HS-27A (cell line): ENCODE measurements around the gene NKAIN2.

Experiments used
- DNase-seq: peaks from one replicate; pipeline ENCODE4 v3.0.0-alpha.2; 2012; ENCODE audit warnings: low read depth, missing footprints

NKAIN2 gene

DNA sequence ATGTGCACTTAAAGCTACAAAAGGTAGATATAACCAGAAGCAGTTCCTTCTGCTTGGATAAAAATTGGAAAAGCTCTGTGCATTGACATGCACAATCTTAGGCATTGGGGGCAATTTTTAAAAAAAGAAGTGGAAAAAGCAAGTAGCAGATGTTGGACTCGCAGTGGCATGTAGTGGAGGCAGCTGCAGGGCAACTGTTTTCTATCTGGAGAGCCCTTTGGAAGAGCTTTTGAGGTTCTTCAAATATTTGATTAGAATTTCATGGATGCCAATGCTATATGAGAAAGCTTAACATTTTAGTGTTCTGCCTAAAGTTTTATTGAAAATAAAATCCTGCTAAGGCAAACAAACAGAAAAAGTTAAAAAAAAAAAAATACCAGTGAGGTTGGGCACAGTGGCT, 770.3 kb downstream of the NKAIN2 start:
- no peak for DNase-seq

DNA sequence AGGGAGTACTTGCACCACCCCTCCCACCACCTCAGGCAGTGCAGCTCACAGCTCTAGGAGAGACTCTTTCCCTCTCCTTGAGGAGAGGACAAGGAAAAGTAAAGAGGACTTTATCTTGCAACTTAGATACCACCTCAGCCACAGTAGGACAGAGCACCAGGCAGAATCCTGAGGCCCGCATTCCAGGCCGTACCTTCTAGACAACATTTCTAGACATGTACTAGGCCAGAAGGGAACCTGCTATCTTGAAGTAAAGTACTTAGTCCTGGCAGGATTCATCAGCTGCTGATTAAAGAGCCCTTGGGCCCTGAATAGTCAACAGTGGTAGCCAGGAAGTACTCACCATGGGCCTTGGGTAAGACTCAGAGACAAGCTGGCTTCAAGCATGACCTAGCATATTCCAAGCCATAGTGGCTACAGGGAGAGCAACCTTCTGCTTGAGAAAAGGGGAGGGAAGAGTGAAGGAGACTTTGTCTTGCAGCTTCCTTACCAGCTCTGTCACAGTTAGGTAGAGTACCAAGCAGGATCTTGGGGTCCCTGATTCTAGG, 774.1 kb downstream of the NKAIN2 start:
- no peak for DNase-seq

DNA sequence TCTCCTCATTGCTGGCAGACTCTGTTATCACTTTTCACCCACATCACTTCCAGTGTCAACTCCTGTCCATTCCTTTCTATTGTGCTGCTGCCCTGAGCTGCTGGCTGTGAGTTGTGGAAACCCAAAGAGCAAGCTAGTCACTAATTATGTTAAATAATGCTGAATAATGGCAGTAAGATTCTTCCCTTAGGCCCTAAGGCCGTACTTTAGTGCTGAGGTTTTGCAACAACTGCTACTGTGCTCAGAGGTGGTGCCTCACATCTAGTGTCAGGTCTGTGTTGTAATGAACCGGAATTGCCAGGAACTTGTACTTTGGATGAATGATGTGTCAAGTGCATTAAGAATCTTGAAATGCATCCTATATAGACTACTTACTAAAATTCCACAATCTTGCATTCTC, 786.3 kb downstream of the NKAIN2 start:
- no peak for DNase-seq

DNA sequence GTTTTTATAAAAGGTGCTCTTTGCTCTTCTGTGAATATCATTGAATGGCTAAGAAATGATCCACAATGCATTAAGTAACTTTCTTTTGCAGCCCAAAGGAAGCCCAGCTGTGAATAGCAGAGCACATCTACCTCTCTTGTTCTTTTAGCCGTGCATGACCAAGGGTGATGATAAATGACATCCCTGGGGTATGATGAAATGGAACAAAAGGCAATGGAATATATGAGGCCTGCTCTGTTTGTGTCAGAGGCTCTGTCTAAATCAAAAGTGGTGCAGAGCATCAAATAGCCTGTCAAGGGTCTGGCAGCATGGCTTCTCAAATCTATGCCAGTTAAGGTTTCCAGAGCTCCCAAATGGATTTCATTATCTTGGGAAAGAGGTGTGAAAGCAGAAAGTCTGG, 796.0 kb downstream of the NKAIN2 start:
- no peak for DNase-seq

DNA sequence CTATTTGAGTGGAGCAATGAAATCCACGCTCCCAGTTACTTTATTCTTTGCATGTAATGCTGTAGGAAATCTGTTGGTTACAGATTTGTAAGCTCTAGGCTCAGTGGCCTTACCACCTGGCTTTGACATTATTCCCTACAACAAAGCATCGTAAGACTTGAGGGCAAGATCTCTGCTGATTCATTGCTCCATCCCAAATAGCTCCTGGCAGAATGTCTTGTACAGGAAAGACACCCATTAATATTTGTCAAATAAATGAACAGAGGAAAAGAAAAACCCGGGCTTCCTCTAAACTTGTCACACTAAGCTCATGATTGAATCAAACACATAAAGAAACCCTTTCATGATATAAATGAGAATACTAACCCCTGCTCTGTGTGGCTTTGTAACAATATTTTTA, 801.1 kb downstream of the NKAIN2 start:
- no peak for DNase-seq

DNA sequence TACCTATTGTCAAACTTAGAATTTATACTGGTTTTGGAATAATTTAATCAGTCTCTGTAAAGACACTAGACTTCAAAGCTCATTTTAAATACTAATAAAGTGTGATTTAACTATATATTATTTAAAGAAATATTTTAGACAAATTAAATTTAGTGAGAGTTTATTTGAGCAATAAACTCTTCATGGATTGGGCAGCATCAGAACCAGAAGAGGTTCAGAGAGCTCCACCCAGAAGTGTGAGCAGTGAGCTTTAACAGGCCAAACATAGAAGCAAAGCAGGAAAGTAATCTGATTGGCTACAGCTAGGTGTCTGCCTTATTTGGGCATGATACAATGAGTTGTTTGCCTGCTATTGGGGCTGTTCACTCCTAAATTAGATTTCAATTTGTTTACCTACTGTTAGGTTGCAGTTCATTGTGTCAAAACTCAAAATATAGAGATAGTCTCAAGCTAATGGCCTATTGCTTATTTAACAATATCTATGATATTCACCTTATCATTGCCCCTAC, 803.5 kb downstream of the NKAIN2 start:
- no peak for DNase-seq

DNA sequence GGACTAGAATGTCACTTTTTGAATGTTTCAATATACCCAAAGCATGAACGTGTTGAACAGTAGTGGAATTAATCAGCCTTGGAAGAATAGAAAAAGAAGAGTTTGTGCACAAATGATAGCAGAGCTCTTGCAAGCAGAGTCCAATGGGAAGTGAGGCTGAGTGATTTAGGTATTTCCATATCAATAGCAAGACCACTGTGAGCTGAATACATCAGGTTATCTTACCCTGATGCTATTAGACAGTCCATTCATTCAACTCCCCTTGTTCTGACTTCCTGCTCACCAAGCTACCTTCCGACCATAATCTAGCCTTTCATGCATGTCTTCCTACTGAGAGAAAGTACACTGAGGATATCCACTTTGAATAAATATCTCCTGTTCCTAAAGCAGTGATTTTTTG, 809.4 kb downstream of the NKAIN2 start:
- no peak for DNase-seq

DNA sequence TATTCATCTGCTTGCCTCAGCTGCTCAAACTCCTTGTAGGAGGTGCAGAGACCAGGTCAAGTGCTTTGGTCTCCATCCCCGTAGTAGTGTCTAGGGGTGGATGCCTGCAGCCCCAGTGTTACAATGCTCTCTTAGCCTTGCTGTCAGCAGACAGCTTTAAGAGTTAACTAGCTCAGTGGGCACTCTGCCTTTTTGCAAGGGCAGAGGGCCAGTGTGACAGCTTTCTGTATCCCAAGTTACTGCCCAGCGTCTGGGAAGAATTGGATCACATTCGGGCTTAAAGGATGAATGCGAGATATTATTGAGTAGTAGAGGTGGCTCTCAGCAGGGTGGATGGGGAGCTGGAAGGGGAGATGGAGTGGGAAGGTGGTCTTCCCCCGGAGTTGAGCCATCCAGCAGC, 818.7 kb downstream of the NKAIN2 start:
- DNase-seq, result no peak

DNA sequence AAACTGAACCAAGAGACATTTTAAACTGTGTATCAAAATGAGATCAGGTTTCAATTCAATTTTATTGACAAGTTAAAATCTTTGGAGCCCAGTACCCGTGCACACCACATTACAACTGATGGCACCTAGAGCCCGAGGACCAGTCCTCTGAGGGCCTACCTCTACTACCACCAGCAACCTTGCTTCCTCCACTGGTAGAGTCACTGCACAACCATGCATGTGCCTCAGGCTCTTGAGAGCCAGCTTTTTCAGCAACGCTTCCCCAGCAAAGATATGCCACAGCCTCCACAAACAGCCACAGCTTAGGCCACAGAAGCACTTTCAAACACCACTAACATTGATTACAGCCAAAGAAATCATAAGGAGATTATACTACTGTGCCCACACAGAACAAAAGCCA, 830.0 kb downstream of the NKAIN2 start:
- no peak for DNase-seq

DNA sequence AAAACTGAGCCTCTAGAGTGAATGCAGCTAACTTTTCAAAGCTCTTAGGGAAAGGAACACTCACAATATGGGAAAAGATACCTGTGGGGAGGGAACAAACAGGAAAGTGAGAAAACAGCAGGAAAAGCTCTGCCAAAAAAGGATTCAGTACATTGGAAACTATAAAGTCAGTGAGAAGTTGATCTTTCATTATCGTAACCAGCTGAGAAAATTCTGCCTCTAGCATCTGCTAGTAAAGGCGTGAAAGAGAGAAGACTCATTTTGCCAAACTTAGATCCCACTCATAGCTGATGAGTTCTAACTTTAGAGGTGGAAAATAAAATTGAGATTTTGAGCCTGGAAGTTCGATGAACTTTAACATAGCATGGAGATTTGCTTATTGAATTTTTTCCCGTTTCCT, 836.8 kb downstream of the NKAIN2 start:
- no peak for DNase-seq

DNA sequence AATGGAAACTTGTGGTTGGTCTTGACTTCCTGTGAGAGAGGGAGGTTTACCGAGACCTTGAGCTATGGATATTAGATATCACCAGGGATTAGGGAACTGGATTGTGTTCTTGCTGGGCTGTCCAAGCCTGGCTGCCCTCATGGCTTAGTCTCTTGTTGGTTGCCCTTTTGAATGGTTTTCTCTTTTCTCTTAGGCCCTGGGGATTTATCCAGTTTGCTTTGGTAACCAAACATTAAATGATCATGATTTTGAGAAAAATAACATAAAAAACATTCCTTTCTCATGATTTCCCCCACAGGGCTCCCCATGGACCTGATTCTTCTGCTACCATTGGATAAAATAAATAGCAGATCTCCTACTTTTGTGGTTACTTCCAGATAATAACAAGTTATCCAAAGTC, 852.2 kb downstream of the NKAIN2 start:
- DNase-seq, result no peak

DNA sequence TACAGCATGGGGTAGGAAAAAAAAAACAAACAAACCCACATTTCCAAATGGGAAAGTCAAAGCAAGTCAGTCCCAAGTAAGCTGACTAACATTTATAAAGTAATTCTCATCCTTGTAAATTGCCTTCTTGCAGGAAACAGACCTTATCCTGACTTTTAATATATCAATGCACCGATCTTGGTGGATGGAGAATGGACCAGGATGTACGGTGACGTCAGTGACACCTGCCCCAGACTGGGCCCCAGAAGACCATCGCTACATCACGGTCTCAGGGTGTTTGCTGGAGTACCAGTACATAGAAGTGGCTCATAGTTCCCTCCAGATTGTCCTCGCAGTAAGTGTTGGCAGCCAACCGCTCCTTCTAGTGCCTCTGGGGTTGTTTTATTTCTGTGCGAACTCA, 854.4 kb downstream of the NKAIN2 start:
- no peak for DNase-seq

DNA sequence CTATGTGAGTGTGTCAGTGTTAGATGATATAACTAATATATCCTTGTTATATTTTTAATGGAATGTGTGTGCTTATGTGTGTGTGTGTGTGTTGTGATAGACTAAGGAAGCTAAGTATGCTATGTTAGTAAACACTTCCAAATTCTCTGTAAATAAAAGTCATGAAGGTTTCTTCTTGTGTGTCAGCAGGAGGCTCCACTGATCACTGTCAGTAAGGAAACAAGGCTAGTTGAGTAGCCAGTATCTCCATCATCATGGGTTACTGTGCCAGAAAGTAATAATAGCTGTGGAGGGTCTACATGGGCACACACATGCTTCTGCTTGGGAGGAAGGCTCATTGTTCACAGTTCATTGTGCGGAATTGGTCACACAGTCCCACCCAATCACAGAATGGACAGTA, 855.8 kb downstream of the NKAIN2 start:
- DNase-seq, result no peak

DNA sequence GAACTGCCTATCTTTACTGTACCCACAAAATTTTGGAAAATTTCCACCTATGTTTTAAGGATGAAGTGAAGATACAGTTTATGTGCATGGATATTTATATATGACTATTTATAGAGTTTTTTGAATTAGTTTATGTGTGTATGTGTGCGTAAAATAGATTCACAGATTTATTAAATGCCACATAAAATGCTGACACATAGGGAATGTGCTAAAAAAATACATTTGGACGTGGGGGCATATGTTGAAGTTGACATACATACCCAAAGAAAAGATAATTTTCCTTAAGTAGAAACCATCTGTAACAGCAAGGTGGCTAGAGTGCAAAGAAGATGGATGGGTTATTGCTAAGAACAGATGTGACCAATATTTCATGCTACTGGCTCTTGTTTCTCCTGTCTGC, 856.5 kb downstream of the NKAIN2 start:
- no peak for DNase-seq

DNA sequence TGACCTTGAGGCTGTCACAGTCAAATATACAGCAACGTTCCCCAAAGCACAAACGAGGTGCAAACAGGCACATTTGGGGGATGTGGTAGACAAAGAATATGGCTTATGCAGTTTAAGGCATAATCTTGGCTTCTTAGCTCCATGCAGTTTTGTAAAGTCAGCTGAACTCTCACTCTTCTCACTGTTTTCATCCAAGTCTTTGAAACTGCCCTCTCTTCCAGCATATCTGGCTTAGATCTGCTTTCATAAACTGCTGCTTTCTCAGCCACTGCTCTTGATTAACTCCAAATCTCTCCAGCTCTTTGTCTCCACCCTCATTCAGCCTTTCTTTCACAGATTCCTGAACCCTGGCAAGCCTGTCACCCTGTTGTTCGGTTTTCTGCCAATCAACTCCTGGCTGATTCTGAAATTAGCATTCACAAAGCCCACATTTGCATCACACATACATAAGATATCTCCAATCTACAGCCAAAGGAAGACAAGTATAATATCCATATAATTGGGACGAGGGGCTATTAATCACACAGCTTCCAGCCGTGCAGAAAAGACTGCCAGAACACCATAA, 857.5 kb downstream of the NKAIN2 start:
- DNase-seq, result no peak

DNA sequence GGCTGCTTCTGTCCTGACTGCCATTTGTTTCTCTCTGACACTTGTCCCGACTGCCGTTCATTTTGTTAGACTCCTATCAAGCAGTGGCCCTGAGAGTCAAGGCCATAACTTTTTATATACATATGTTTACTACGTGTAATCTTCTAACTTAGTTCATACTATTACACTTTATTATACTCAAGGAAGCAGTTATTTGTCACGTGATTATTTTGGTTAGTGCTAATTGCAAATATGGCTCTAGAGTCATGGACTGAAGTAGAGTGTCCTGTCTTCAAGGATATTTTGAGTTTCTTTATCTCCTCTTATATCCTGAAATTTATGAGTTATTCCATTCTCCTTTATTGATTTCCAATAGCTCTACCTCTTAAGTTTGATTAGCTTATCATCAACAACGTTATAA, 864.4 kb downstream of the NKAIN2 start:
- no peak for DNase-seq

DNA sequence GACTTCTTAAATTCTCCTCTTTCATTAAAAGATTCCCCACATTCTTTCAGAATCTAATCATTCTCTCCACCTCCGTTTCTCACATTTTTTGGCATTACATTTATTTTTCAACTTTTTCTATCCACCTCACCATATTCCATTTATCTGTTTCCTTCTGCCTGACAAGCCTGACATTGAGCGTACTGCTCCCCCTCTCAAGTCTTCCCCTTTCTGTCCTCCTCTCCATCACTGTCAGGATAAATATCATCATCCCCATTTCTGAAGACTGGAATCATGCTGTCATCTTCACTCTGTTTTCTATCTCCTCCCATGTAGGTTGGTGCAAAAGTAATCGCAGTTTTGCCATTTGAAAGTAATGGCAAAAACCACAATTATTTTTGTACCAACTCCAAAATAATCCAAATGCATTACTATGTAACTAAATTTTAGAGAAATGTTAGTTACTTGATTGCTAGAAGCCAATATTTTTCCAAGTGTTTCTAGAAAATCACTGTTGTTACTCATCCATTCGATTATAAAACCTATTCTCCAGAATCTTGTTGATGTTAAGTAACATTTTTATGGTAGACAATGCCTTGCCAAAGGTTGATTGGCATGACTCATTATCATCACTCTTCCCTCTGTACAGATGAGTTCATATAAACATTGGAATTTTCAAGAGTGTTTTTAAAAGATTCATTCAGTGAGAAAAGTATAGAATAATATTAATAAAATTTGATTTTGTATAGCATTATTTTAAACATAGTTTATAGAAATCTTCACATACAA, 866.2 kb downstream of the NKAIN2 start:
- no peak for DNase-seq

DNA sequence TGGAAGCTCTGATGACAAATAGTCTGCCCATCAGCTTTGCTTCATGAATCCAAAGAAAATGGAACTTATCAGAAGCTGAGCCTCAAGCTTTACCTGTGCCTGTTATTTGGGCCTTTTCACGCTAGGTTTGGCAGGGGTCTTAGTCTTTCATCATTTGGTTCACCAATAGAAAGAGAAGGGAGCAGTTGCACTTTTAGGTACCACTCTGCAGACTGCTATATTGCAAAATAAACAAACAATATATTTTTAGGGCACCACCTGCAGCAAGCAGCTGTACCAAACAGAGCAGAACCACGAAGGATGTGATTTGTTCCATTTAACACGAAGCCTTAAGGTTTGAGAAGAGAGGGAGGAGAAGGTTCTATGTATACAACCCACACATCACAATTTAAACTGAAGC, 867.1 kb downstream of the NKAIN2 start:
- DNase-seq, result no peak

DNA sequence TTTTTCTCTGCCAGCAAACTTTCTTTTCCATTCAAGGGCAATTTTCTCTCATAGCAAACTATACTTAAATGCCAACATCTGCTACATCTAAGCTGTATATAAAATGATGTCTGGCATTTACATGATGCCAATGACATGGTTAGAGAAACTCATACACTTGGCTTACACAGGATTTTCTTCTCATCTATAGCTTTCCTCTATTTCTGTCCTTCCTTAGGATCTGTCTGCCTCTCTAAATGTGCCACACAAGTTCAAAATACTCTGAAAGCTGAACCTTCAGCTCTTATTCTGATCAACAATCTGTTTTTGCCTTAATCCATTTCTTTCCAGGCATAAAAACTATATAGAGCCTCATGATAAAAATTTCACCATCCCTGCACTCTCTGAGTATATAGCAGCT, 867.7 kb downstream of the NKAIN2 start:
- no peak for DNase-seq

DNA sequence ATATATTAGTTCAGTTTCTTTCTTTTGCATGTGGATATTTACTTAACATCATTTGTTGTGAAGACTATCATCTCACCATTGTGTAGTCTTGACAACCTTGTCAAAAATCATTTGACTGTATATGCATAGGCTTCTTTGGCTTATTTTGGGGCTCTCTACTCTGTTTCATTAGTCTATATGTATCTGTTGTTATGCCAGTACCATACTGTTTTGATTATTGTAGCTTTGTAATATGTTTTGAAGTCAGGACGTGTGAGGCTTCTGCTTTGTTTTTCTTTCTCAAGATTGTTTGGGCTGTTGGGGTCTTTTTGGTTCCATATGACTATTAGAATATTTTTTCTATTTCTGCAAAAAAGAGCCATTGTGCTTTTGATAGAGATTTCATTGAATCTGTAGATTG, 870.4 kb downstream of the NKAIN2 start:
- no peak for DNase-seq

DNA sequence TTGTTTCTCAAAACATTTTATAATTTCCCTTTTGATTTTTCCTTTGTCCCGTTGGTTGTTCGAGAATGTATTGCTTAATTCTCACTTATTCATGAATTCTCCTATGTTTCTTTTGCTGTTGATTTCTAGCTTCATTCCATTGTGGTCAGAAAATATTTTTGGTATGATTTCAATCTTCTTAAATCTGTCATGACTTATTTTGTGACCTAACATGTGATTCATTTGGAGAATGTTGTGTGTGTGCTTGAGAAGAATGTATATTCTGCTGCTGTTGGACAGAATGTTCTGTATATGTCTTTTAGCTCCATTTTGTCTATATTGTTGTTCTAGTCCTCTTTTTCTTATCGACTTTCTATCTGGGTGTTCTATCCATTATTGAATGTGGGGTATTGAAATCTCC, 872.4 kb downstream of the NKAIN2 start:
- no peak for DNase-seq

DNA sequence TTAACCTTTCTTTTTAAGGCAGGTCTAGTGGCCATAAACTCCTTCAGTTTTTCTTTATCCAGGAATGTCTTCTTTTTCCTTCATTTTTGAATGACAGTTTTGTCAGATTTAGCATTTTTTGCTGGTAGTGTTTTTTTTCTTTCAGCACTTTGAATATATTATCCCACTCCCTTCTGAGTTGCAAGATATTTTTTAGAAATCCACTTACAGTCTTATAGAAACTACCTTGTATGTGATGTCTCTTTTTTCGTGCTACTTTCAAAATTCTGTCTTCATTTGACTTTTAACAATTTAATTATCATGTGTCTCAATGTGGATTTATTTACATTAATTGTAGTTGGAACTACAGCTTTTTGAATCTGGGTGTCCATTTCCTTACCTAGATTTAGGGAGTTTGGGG, 874.2 kb downstream of the NKAIN2 start:
- no peak for DNase-seq

DNA sequence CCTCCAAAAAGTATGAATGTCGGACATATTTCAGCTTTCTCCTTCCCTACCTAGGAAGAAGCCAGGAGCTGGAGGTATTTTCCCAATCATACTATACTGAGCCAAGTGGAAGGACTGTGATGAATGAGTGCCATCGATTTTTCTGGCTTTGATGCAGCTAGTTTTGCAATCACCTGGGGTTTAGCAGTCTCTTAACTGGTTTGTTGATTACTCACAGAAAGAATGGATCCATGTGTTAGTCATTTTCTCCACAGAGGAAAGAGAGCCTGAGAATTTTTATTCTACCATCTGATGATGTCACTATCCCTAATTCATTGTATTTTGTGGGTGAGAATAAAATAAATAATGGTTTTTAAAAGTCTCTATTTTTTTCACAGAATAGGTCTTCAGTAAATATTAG, 875.7 kb downstream of the NKAIN2 start:
- no peak for DNase-seq

DNA sequence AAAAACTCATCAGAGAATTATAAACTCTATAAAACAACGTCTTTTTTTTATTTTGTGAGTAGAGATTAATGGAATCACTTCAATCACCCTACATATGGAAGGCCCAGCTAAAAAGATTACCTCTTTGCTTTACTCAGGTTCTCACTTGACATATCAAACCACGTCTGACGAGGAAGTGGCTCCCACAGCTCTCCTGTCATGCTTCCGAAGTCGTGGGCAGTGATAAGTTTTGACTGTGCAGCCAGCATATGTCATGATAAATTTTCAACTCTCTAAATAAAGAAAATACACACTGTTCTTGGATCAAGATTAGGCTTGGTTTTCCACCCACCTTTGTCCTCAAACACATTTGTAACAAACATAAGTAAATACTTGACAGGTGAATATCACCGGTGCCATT, 879.1 kb downstream of the NKAIN2 start:
- no peak for DNase-seq
